PC-9 (cell line): Measurements from ENCODE around the gene MOV10L1. TPM values are rescaled to one million over a fixed set of nuclear protein-coding genes. Genes with fewer than 3 reads are reported as not detected.

Experiments used
- BruUV-seq: library from RNA; stranded (reverse); fragments of 400-500 nt; replicated peaks from 2 replicates; lab custom pipeline; 2021; lab: Mats Ljungman, UMichigan
- CTCF ChIA-PET: fragments of 300-600 bp; sonication (Branson Sonifier 250); formaldehyde crosslinking; loops from one replicate; lab custom pipeline; 2022; ENCODE audit warnings: antibody characterized with exemption; lab: Charles Lee
- POLR2A ChIA-PET: fragments of 300-600 bp; sonication (Branson Sonifier 250); formaldehyde crosslinking; loops from one replicate; lab custom pipeline; 2022; ENCODE audit warnings: antibody characterized with exemption; ENCODE audit not compliant: unreplicated experiment; lab: Charles Lee
- DNase-seq, 2 experiments: peaks; one replicate each; pipeline versions ENCODE4 v3.0.0 to v3.0.0-alpha.2; 2015 to 2022; ENCODE audit warnings: mixed read lengths in 1 of 2
- H2AFZ ChIP-seq: fragments of 200-600 bp; sonication (generic); 2 replicates; pipeline ENCODE4 v1.8.1; 2017; ENCODE audit warnings: antibody characterized with exemption
- H3F3A ChIP-seq: fragments of 200-600 bp; sonication (generic); 2 replicates; pipeline ENCODE4 v1.8.1; 2017; ENCODE audit warnings: antibody characterized with exemption, mild to moderate bottlenecking, low read depth; ENCODE audit not compliant: insufficient read depth
- H3K27ac ChIP-seq: fragments of 200-600 bp; sonication (generic); 2 replicates; pipeline ENCODE4 v1.6.1; 2016; ENCODE audit warnings: mixed run types
- H3K27me3 ChIP-seq: fragments of 200-600 bp; sonication (generic); 2 replicates; pipeline ENCODE4 v1.6.1; 2016; ENCODE audit warnings: low read depth, mixed run types; ENCODE audit not compliant: insufficient read depth
- H3K36me3 ChIP-seq: fragments of 200-600 bp; sonication (generic); 2 replicates; pipeline ENCODE4 v1.6.1; 2016; ENCODE audit warnings: low read depth, mixed run types
- H3K4me1 ChIP-seq: fragments of 200-600 bp; sonication (generic); replicated peaks from 2 replicates; pipeline ENCODE4 v1.6.1; 2016; ENCODE audit warnings: mixed run types; ENCODE audit not compliant: insufficient read depth
- H3K4me2 ChIP-seq: fragments of 200-600 bp; sonication (generic); 2 replicates; pipeline ENCODE4 v1.6.1; 2017; ENCODE audit warnings: mixed run types
- H3K4me3 ChIP-seq: fragments of 200-600 bp; sonication (generic); 2 replicates; pipeline ENCODE4 v1.6.1; 2016; ENCODE audit warnings: mixed run types
- H3K79me2 ChIP-seq: fragments of 200-600 bp; sonication (generic); 2 replicates; pipeline ENCODE4 v1.6.1; 2017; ENCODE audit warnings: low read depth, mixed run types
- H3K9me2 ChIP-seq: fragments of 200-600 bp; sonication (generic); 2 replicates; pipeline ENCODE4 v1.8.1; 2017; ENCODE audit warnings: mild to moderate bottlenecking; ENCODE audit not compliant: insufficient read depth
- H3K9me3 ChIP-seq: fragments of 200-600 bp; sonication (generic); 2 replicates; pipeline ENCODE4 v1.8.1; 2016; ENCODE audit warnings: low read depth; ENCODE audit not compliant: insufficient read depth
- H4K20me1 ChIP-seq: fragments of 200-600 bp; sonication (generic); 2 replicates; pipeline ENCODE4 v1.8.1; 2017; ENCODE audit not compliant: insufficient read depth
- CTCF ChIP-seq: fragments of 200-600 bp; sonication (generic); conservative IDR thresholded peaks from 2 replicates; pipeline ENCODE4 v1.6.1; 2017; ENCODE audit warnings: mixed run types, antibody characterized with exemption, mild to moderate bottlenecking, moderate library complexity
- EZH2 ChIP-seq: fragments of 200-600 bp; sonication (generic); IDR thresholded peaks from 2 replicates; pipeline ENCODE4 v1.8.0; 2017; ENCODE audit warnings: antibody characterized with exemption, low read depth
- intact Hi-C: fragments of 100-400 bp; cut with micrococcal nuclease; formaldehyde crosslinking; loops from one replicate; pipeline ENCODE4 v1.10.0; 2022; ENCODE audit not compliant: unreplicated experiment
- total RNA-seq: library from RNA; stranded (reverse); gene quantifications from 2 replicates; pipeline ENCODE4 v1.2.3, GENCODE V29; 2021

The MOV10L1 gene
- total RNA-seq, 1 experiment from 2014 or later = not detected

- DNase-seq = no peak
- H3K4me1 ChIP-seq = peaks cover 7% of the 10 kb centered on the region; the same call in 1 of the 2 replicates
- no peaks in the 10 kb centered on the region; the same call in 1 of the 2 replicates for H3K9me3 ChIP-seq
- no peak overlapping the region for H2AFZ ChIP-seq
- H3K36me3 ChIP-seq = no peaks in the 10 kb centered on the region
- H3K27ac ChIP-seq = no peak overlapping the region
- ChIA-PET POLR2A (no interaction called here), CTCF (interaction anchor here (0.6 kb wide), 1 partner anchor 10 kb away, joined by 12 read pairs; no protein-coding TSS in a partner anchor)
- TF ChIP-seq CTCF = no peak
- TF ChIP-seq EZH2 = no peak
- no peaks in the 10 kb centered on the region for H3K79me2 ChIP-seq
- H3K27me3 ChIP-seq = peaks cover 90% of the 10 kb centered on the region
- H3K4me3 ChIP-seq = no peak overlapping the region
- H3K9me2 ChIP-seq = no peaks in the 10 kb centered on the region
- BruUV-seq = no TSS peak
- 0 out of 2 replicates have a peak, but pooled peaks cover 3% of the 10 kb centered on the region for H3F3A ChIP-seq
- H4K20me1 ChIP-seq = no peaks in the 10 kb centered on the region
- intact Hi-C loops = no loop called here
- H3K4me2 ChIP-seq = no peak overlapping the region
Measured at GRCh38 chr22:50121202-50121740, 31.5 kb downstream of the MOV10L1 start.

DNA sequence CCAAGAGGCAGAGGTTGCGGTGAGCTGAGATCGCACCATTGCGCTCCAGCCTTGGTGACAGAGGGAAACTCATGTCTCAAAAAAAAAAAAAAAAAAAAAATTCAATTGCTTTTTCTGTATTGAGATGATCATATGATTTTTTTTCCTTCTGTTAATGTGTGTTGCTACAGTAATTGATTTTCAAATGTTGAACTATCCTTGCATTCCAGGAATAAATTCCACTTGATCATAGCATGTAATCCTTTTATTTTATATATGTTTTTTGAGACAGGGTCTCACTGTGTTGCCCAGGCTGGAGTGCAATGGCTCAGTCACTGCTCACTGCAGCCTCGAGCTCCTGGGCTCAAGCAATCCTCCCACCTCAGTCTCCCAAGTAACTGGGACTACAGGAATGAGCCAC, 33.3 kb downstream of the MOV10L1 start:
- Histone ChIP-seq H3K4me1 (peaks cover 7% of the 10 kb centered on the region; the same call in 1 of the 2 replicates), H3K4me3 (no peak overlapping the region), H3K9me3 (no peaks in the 10 kb centered on the region; the same call in 1 of the 2 replicates), H3K79me2 (no peaks in the 10 kb centered on the region), H3K9me2 (no peaks in the 10 kb centered on the region), H3K27me3 (peaks cover 96% of the 10 kb centered on the region), H3F3A (no peaks in the 10 kb centered on the region), H4K20me1 (no peaks in the 10 kb centered on the region), H3K36me3 (no peaks in the 10 kb centered on the region), H3K27ac (no peak overlapping the region), H3K4me2 (no peak overlapping the region), H2AFZ (no peak overlapping the region)
- TF ChIP-seq CTCF (no peak), EZH2 (no peak)
- CTCF ChIA-PET = no interaction called here
- intact Hi-C loops = no loop called here
- BruUV-seq = no TSS peak
- DNase-seq = no peak
- POLR2A ChIA-PET = no interaction called here

DNA sequence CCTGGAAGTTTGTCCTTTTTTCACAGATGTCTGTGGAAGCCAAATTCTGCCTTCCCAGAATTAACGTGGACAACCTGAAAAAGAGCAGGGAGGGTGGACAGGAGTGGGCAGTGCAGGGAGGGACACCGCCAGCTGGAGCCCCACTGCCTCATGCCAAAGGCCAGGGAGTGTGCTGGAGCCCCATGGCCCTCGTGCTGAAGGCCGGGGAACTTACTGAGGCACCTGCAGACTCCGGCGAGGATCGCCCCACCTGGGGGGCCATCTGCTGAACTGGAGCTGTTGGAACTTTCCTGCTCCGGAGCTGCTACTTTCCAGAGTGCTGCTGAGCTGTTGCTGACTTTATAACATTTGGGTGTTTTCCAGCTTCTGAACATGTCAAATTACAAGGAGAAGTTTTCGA, 35.2 kb downstream of the MOV10L1 start:
- H3K4me2 ChIP-seq = no peak overlapping the region
- no peak overlapping the region for H2AFZ ChIP-seq
- H3K4me3 ChIP-seq = no peak overlapping the region
- intact Hi-C loops = no loop called here
- CTCF ChIA-PET = no interaction called here
- no peaks in the 10 kb centered on the region for H3K4me1 ChIP-seq
- H3K27me3 ChIP-seq = peaks cover 96% of the 10 kb centered on the region
- DNase-seq = no peak
- no peaks in the 10 kb centered on the region; the same call in 1 of the 2 replicates for H3K9me3 ChIP-seq
- H3K27ac ChIP-seq = no peak overlapping the region
- H3K9me2 ChIP-seq = no peaks in the 10 kb centered on the region
- H3K36me3 ChIP-seq = no peaks in the 10 kb centered on the region
- H3K79me2 ChIP-seq = no peaks in the 10 kb centered on the region
- H4K20me1 ChIP-seq = no peaks in the 10 kb centered on the region
- no peaks in the 10 kb centered on the region for H3F3A ChIP-seq
- POLR2A ChIA-PET = no interaction called here
- no TSS peak for BruUV-seq
- no peak for TF ChIP-seq CTCF
- no peak for TF ChIP-seq EZH2
